GM21737 (cell line): ENCODE results near the gene FIBCD1.

ENCODE experiments used
- ATAC-seq: cut with Tn5 transposase; IDR thresholded peaks from one replicate; pipeline ENCODE4 v1.9.1; 2021; ENCODE audit warnings: mild to moderate bottlenecking, moderate library complexity; ENCODE audit not compliant: unreplicated experiment

The FIBCD1 gene

GRCh38 chr9:130897105-130897751 is 41.8 kb downstream of the FIBCD1 start:
- ATAC-seq = no peak

GRCh38 chr9:130896233-130897014 is 42.6 kb downstream of the FIBCD1 start, which contains the start of gene QRFP:
Gene QRFP (minus strand): TSS chr9:130896812. CDS start chr9:130893838, 2,974 bp downstream.
- no peak for ATAC-seq

- no peak for ATAC-seq
Measured at GRCh38 chr9:130895481-130896232, 43.4 kb downstream of the FIBCD1 start.

- no peak for ATAC-seq
Measured at GRCh38 chr9:130895038-130895437, 44.0 kb downstream of the FIBCD1 start.

GRCh38 chr9:130894546-130894945 is 44.5 kb downstream of the FIBCD1 start:
- ATAC-seq = no peak

GRCh38 chr9:130893341-130894101 is 45.5 kb downstream of the FIBCD1 start:
- no peak for ATAC-seq

DNA sequence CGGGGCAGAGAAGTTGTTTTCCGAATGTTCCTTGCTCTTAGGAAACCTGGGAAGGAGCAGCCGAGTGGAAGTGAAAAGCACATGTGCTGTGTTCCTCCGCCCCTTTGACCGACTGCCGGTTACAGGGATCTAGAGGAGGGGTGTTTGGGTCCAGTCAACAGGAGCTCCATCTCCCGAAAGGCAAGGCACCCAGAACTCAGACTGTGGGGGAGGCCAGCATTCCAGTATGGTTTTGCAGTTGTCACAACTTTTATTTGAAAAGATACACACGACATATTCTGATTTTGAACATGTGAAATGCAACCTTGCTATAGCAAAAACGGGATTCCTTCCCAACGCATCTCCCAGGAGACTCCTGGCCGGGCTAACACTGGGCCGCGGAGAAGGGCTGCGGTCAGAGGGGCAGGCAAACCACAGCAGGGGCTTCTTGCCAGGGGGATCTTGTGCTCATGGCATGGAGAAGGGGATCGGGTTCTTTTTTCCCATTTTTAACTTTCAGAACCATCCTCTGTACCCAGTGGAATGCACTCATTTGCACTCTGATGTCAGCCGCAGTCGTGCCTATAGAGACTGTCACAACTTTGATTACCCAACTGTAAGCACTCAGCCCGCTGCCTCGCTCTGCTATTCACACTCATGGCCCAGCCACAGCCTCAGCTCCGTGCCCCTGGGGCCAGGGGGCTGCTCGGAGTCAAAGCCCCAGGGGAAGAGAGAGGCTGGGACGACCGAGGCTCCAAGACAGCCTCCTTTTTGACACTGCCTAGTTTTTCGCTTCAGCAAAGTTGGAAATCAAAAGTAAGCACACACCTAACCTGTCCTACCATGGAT is 46.4 kb downstream of the FIBCD1 start:
- no peak for ATAC-seq

- ATAC-seq = no peak
Measured at GRCh38 chr9:130891688-130892476, 47.2 kb downstream of the FIBCD1 start.

- ATAC-seq = no peak
Measured at GRCh38 chr9:130890870-130891687, 48.0 kb downstream of the FIBCD1 start.

GRCh38 chr9:130890124-130890523 is 48.9 kb downstream of the FIBCD1 start:
- no peak for ATAC-seq

GRCh38 chr9:130888146-130888885 is 50.7 kb downstream of the FIBCD1 start:
- ATAC-seq = no peak

GRCh38 chr9:130887494-130888144 is 51.4 kb downstream of the FIBCD1 start:
- no peak for ATAC-seq

DNA sequence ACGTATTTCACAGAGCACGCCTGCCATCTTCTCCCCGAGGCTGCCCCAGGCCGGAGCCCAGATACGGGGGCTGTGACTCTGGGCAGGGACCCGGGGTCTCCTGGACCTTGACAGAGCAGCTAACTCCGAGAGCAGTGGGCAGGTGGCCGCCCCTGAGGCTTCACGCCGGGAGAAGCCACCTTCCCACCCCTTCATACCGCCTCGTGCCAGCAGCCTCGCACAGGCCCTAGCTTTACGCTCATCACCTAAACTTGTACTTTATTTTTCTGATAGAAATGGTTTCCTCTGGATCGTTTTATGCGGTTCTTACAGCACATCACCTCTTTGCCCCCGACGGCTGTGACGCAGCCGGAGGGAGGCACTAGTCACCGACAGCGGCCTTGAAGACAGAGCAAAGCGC is 52.1 kb downstream of the FIBCD1 start:
- no peak for ATAC-seq

- ATAC-seq = no peak
Measured at GRCh38 chr9:130885484-130886375, 53.3 kb downstream of the FIBCD1 start.

DNA sequence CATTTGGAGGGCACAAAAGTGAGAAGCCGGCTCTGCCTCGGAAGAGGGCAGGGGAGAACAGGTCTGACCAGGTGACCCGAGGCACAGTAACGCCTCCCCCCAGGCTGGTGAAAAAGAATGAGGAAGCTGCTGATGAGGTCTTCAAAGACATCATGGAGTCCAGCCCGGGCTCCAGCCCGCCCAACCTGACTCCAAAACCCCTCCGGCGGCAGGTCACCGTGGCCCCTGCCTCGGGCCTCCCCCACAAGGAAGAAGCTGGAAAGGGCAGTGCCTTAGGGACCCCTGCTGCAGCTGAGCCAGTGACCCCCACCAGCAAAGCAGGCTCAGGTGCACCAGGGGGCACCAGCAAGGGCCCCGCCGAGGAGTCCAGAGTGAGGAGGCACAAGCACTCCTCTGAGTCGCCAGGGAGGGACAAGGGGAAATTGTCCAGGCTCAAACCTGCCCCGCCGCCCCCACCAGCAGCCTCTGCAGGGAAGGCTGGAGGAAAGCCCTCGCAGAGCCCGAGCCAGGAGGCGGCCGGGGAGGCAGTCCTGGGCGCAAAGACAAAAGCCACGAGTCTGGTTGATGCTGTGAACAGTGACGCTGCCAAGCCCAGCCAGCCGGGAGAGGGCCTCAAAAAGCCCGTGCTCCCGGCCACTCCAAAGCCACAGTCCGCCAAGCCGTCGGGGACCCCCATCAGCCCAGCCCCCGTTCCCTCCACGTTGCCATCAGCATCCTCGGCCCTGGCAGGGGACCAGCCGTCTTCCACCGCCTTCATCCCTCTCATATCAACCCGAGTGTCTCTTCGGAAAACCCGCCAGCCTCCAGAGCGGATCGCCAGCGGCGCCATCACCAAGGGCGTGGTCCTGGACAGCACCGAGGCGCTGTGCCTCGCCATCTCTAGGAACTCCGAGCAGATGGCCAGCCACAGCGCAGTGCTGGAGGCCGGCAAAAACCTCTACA is 54.2 kb downstream of the FIBCD1 start:
- no peak for ATAC-seq
